ENCODE measurements around the gene SLC35F1.

Gene SLC35F1

DNA sequence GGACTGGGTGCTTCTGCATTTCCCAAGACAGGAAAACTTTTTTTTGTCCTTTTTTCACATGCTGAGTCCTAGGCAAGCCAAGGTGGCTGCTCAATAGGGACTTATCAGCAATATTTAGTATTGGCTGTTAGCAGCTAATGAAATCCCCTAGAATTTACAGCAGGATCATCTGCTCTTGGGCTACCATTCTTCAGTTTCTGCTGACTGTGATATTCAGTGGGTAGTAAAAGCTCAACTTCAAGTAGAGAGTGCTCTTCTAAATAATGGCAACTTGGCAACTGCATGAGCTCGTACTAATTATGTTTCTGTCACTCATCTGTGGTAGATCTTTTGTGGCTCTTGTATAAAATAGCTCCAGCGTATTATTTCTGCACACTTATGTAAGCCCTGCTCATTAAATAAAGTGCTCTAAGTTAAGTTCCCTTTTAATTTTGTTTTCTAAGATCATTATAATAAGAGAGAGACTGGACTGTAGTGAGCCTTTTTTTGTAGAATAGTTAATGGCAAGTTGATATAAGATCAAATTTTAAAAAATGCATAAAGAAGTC is 110.3 kb downstream of the SLC35F1 start (continued):
- TF ChIP-seq ZFP37 (tag by site-specific recombination; IDR thresholded peaks at IDR 0.05) (no peak), ZNF510 (tag by site-specific recombination; IDR thresholded peaks at IDR 0.05; ENCODE audit: insufficient replicate concordance) (no peak), FEZF1 (tag by site-specific recombination; IDR thresholded peaks at IDR 0.05) (peak; percentile 44; the same call in 1 of the 2 replicates), ZSCAN23 (tag by site-specific recombination; IDR thresholded peaks at IDR 0.05) (no peak), YY2 (tag by site-specific recombination; IDR thresholded peaks at IDR 0.05) (no peak), ZFP41 (tag by site-specific recombination; IDR thresholded peaks at IDR 0.05; ENCODE audit: borderline replicate concordance) (no peak), ZNF214 (tag by site-specific recombination; IDR thresholded peaks at IDR 0.05; ENCODE audit: borderline replicate concordance) (no peak), OSR2 (tag by site-specific recombination; IDR thresholded peaks at IDR 0.05) (peak; percentile 66)
- TF ChIP-seq, protein P1, sequence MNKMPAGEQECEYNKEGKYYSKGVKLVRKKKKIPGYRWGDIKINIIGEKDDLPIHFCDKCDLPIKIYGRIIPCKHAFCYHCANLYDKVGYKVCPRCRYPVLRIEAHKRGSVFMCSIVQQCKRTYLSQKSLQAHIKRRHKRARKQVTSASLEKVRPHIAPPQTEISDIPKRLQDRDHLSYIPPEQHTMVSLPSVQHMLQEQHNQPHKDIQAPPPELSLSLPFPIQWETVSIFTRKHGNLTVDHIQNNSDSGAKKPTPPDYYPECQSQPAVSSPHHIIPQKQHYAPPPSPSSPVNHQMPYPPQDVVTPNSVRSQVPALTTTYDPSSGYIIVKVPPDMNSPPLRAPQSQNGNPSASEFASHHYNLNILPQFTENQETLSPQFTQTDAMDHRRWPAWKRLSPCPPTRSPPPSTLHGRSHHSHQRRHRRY (tag by site-specific recombination; IDR thresholded peaks at IDR 0.05), result no peak

- Histone ChIP-seq H3K4me3 (ENCODE audit: low read depth, low read length) (no peak overlapping the region), H3K36me3 (ENCODE audit: control insufficient read depth in 2 of 2, insufficient read depth in 1 of 2, low read length in 2 of 2) (no peaks in the 10 kb centered on the region), H3K4me1 (ENCODE audit: control insufficient read depth, insufficient read depth, low read length) (no peaks in the 10 kb centered on the region), H3K9me3 (ENCODE audit: control insufficient read depth, insufficient read depth, low read depth, low read length) (no peaks in the 10 kb centered on the region), H3K27ac (ENCODE audit: extremely low read depth, low read depth, low read length) (no peak overlapping the region)
- ChIA-PET CTCF (no interaction called here), POLR2A (no interaction called here)
- no peak for TF ChIP-seq ZNF148 (tag by site-specific recombination; IDR thresholded peaks at IDR 0.05; ENCODE audit: borderline replicate concordance)
- no peak for TF ChIP-seq YY1 (tag by site-specific recombination; IDR thresholded peaks at IDR 0.05)
- no peak for TF ChIP-seq ZFP3 (tag by site-specific recombination; IDR thresholded peaks at IDR 0.05; ENCODE audit: low read depth)
- no peak for TF ChIP-seq IKZF3 (tag by site-specific recombination; IDR thresholded peaks at IDR 0.05)
- no peak for TF ChIP-seq ZNF133 (tag by site-specific recombination; IDR thresholded peaks at IDR 0.05)
- no peak for TF ChIP-seq ZNF280D (tag by site-specific recombination; IDR thresholded peaks at IDR 0.05)
- TF ChIP-seq FEZF1 (tag by site-specific recombination; IDR thresholded peaks at IDR 0.05), result no peak
- TF ChIP-seq, protein P2, sequence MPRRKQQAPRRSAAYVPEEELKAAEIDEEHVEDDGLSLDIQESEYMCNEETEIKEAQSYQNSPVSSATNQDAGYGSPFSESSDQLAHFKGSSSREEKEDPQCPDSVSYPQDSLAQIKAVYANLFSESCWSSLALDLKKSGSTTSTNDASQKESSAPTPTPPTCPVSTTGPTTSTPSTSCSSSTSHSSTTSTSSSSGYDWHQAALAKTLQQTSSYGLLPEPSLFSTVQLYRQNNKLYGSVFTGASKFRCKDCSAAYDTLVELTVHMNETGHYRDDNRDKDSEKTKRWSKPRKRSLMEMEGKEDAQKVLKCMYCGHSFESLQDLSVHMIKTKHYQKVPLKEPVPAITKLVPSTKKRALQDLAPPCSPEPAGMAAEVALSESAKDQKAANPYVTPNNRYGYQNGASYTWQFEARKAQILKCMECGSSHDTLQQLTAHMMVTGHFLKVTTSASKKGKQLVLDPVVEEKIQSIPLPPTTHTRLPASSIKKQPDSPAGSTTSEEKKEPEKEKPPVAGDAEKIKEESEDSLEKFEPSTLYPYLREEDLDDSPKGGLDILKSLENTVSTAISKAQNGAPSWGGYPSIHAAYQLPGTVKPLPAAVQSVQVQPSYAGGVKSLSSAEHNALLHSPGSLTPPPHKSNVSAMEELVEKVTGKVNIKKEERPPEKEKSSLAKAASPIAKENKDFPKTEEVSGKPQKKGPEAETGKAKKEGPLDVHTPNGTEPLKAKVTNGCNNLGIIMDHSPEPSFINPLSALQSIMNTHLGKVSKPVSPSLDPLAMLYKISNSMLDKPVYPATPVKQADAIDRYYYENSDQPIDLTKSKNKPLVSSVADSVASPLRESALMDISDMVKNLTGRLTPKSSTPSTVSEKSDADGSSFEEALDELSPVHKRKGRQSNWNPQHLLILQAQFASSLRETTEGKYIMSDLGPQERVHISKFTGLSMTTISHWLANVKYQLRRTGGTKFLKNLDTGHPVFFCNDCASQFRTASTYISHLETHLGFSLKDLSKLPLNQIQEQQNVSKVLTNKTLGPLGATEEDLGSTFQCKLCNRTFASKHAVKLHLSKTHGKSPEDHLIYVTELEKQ (tag by site-specific recombination; IDR thresholded peaks at IDR 0.05; ENCODE audit: borderline replicate concordance), result no peak
- TF ChIP-seq ZNF48 (tag by site-specific recombination; IDR thresholded peaks at IDR 0.05), result no peak
- TF ChIP-seq, protein P3, sequence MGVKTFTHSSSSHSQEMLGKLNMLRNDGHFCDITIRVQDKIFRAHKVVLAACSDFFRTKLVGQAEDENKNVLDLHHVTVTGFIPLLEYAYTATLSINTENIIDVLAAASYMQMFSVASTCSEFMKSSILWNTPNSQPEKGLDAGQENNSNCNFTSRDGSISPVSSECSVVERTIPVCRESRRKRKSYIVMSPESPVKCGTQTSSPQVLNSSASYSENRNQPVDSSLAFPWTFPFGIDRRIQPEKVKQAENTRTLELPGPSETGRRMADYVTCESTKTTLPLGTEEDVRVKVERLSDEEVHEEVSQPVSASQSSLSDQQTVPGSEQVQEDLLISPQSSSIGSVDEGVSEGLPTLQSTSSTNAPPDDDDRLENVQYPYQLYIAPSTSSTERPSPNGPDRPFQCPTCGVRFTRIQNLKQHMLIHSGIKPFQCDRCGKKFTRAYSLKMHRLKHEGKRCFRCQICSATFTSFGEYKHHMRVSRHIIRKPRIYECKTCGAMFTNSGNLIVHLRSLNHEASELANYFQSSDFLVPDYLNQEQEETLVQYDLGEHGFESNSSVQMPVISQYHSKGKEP (tag by site-specific recombination; IDR thresholded peaks at IDR 0.05), result no peak
These were observed 116.7 kb downstream of the SLC35F1 start for GRCh38 chr6:118023771-118024170.
